Caco-2 (cell line): ENCODE results near the gene AFAP1L2. TPM values are rescaled to one million over a fixed set of nuclear protein-coding genes. Genes with fewer than 3 reads are reported as not detected.
A peak's percentile ranks its signal among the peaks of the same experiment; 100 is the strongest.

Source experiments
- BruUV-seq: library from RNA; stranded (reverse); fragments of 400-500 nt; replicated peaks from 2 replicates; lab custom pipeline; 2021; lab: Mats Ljungman, UMichigan
- CTCF ChIA-PET: fragments of 300-600 bp; sonication (Branson Sonifier 250); formaldehyde crosslinking; loops from one replicate; lab custom pipeline; 2022; ENCODE audit warnings: antibody characterized with exemption; lab: Charles Lee
- POLR2A ChIA-PET: fragments of 300-600 bp; sonication (Branson Sonifier 250); formaldehyde crosslinking; loops from one replicate; lab custom pipeline; 2022; ENCODE audit warnings: antibody characterized with exemption; lab: Charles Lee
- DNase-seq, 2 experiments: peaks; one replicate each; pipeline versions ENCODE4 v3.0.0 to v3.0.0-alpha.2; 2020 to 2022
- H3K27me3 ChIP-seq: replicated peaks from 2 replicates; pipeline ENCODE4 v1.6.0; 2011; ENCODE audit warnings: low read length; ENCODE audit not compliant: control insufficient read depth, insufficient read depth
- H3K36me3 ChIP-seq: 2 replicates; pipeline ENCODE4 v1.5.1; 2011; ENCODE audit warnings: low read length; ENCODE audit not compliant: control insufficient read depth, insufficient read depth
- H3K4me1 ChIP-seq: fragments of 250-450 bp; sonication (Bioruptor Pico); 2 replicates; pipeline ENCODE4 v1.5.1; 2020; ENCODE audit warnings: mild to moderate bottlenecking
- H3K4me3 ChIP-seq: 2 replicates; pipeline ENCODE4 v1.5.1; 2011; ENCODE audit warnings: low read depth, mild to moderate bottlenecking, control low read depth, low read length
- H3K9me3 ChIP-seq: fragments of 250-450 bp; sonication (Bioruptor Pico); 2 replicates; pipeline ENCODE4 v1.5.1; 2020; ENCODE audit warnings: mild to moderate bottlenecking, moderate library complexity
- H3K27ac Mint-ChIP-seq: one replicate; pipeline ENCODE4 v1.8.0; 2022; ENCODE audit warnings: mixed read lengths; ENCODE audit not compliant: unreplicated experiment
- H3K27me3 Mint-ChIP-seq: one replicate; pipeline ENCODE4 v1.8.0; 2022; ENCODE audit warnings: mixed read lengths; ENCODE audit not compliant: insufficient read depth, unreplicated experiment
- H3K36me3 Mint-ChIP-seq: one replicate; pipeline ENCODE4 v1.8.0; 2022; ENCODE audit warnings: mild to moderate bottlenecking, mixed read lengths; ENCODE audit not compliant: insufficient read depth, unreplicated experiment
- H3K4me1 Mint-ChIP-seq: one replicate; pipeline ENCODE4 v1.8.0; 2022; ENCODE audit warnings: low read depth, mixed read lengths; ENCODE audit not compliant: unreplicated experiment
- H3K4me3 Mint-ChIP-seq: one replicate; pipeline ENCODE4 v1.8.0; 2022; ENCODE audit warnings: mild to moderate bottlenecking, moderate library complexity, mixed read lengths; ENCODE audit not compliant: unreplicated experiment
- H3K9me3 Mint-ChIP-seq: one replicate; pipeline ENCODE4 v1.8.0; 2022; ENCODE audit warnings: mixed read lengths; ENCODE audit not compliant: unreplicated experiment
- CTCF ChIP-seq, 2 experiments: fragments of 200-600 bp in 1 of 2; IDR thresholded peaks; 1 replicate in 1 of 2; 2 replicates in 1 of 2; pipeline versions ENCODE4 v1.5.1 to v1.8.0; 2011 to 2022; ENCODE audit warnings: antibody characterized with exemption in 1 of 2, control low read depth in 1 of 2, inconsistent platforms in 1 of 2, low read depth in 1 of 2, low read length in 1 of 2, mild to moderate bottlenecking in 1 of 2, moderate library complexity in 1 of 2; ENCODE audit not compliant: insufficient read depth in 1 of 2, severe bottlenecking in 1 of 2, unreplicated experiment in 1 of 2
- intact Hi-C: fragments of 100-400 bp; cut with micrococcal nuclease; formaldehyde crosslinking; loops from one replicate; pipeline ENCODE4 v1.10.0; 2022; ENCODE audit not compliant: unreplicated experiment
- total RNA-seq: library from RNA; stranded (reverse); gene quantifications from 2 replicates; pipeline ENCODE4 v1.2.3, GENCODE V29; 2022

Gene AFAP1L2
- total RNA-seq, 1 experiment from 2014 or later: 2.3 TPM

GRCh38 chr10:114281461-114281860 lies 122.8 kb downstream of the AFAP1L2 start:
- Histone ChIP-seq H3K36me3 (no peaks in the 10 kb centered on the region), H3K4me1 (no peaks in the 10 kb centered on the region), H3K4me3 (no peak overlapping the region), H3K27me3 (no peaks in the 10 kb centered on the region; the same call in 1 of the 2 replicates), H3K9me3 (no peaks in the 10 kb centered on the region)
- no peak overlapping the region for H3K4me3 Mint-ChIP-seq
- intact Hi-C loops: no loop called here
- no peaks in the 10 kb centered on the region for H3K4me1 Mint-ChIP-seq
- CTCF ChIA-PET: no interaction called here
- no peaks in the 10 kb centered on the region for H3K27me3 Mint-ChIP-seq
- no TSS peak for BruUV-seq
- peak in 1 of 2 experiments; percentile 27 for DNase-seq
- no peak overlapping the region for H3K27ac Mint-ChIP-seq
- TF ChIP-seq CTCF (IDR thresholded peaks at IDR 0.05; ENCODE audit: insufficient read depth in 1 of 2, low read depth in 1 of 2, low read length in 1 of 2, severe bottlenecking in 1 of 2, unreplicated experiment in 1 of 2): no peak
- no peaks in the 10 kb centered on the region for H3K9me3 Mint-ChIP-seq
- POLR2A ChIA-PET: no interaction called here
- H3K36me3 Mint-ChIP-seq: no peaks in the 10 kb centered on the region

- H3K36me3 Mint-ChIP-seq: no peaks in the 10 kb centered on the region
- Histone ChIP-seq H3K9me3 (no peaks in the 10 kb centered on the region), H3K27me3 (no peaks in the 10 kb centered on the region; the same call in 1 of the 2 replicates), H3K36me3 (no peaks in the 10 kb centered on the region), H3K4me1 (no peaks in the 10 kb centered on the region), H3K4me3 (no peak overlapping the region)
- no peaks in the 10 kb centered on the region for H3K9me3 Mint-ChIP-seq
- no peak overlapping the region for H3K27ac Mint-ChIP-seq
- CTCF ChIA-PET: no interaction called here
- TF ChIP-seq CTCF (IDR thresholded peaks at IDR 0.05; ENCODE audit: insufficient read depth in 1 of 2, low read depth in 1 of 2, low read length in 1 of 2, severe bottlenecking in 1 of 2, unreplicated experiment in 1 of 2): no peak
- POLR2A ChIA-PET: no interaction called here
- H3K4me3 Mint-ChIP-seq: no peak overlapping the region
- H3K27me3 Mint-ChIP-seq: no peaks in the 10 kb centered on the region
- intact Hi-C loops: no loop called here
- H3K4me1 Mint-ChIP-seq: no peaks in the 10 kb centered on the region
- DNase-seq: no peak
- no TSS peak for BruUV-seq
Measured at GRCh38 chr10:114281006-114281405, 123.3 kb downstream of the AFAP1L2 start.

- no TSS peak for BruUV-seq
- intact Hi-C loops: no loop called here
- Mint-ChIP-seq H3K27ac (no peak overlapping the region), H3K27me3 (no peaks in the 10 kb centered on the region), H3K36me3 (no peaks in the 10 kb centered on the region), H3K9me3 (no peaks in the 10 kb centered on the region), H3K4me1 (no peaks in the 10 kb centered on the region), H3K4me3 (no peak overlapping the region)
- DNase-seq: no peak
- POLR2A ChIA-PET: no interaction called here
- no peak for TF ChIP-seq CTCF (IDR thresholded peaks at IDR 0.05; ENCODE audit: insufficient read depth in 1 of 2, low read depth in 1 of 2, low read length in 1 of 2, severe bottlenecking in 1 of 2, unreplicated experiment in 1 of 2)
- no peaks in the 10 kb centered on the region for H3K4me1 ChIP-seq
- H3K4me3 ChIP-seq: no peak overlapping the region
- CTCF ChIA-PET: no interaction called here
- no peaks in the 10 kb centered on the region for H3K9me3 ChIP-seq
- H3K27me3 ChIP-seq: no peaks in the 10 kb centered on the region; the same call in 1 of the 2 replicates
- H3K36me3 ChIP-seq: no peaks in the 10 kb centered on the region
Measured at GRCh38 chr10:114279901-114280644, 124.2 kb downstream of the AFAP1L2 start.
